ENCODE measurements around the gene ELOVL7.

GRCh38 chr5:60843386-60843935 is 608 bp downstream of the ELOVL7 start:
- no peak for TF ChIP-seq CTCF (IDR thresholded peaks at IDR 0.05)
- no peak for TF ChIP-seq POLR2A (IDR thresholded peaks at IDR 0.05)
- TF ChIP-seq POLR2AphosphoS5 (IDR thresholded peaks at IDR 0.05) = no peak

Measured in suprapubic skin (tissue), 4 donors.